T-helper 1 cell (primary cell): Measurements from ENCODE around the gene UNC13D.
"Not testable (repeated sequence)": the region's sequence is repeated elsewhere in the genome, so short reads cannot be mapped to it uniquely, and the experiment has no call there.

Experiments used
- DNase-seq, 5 donors: peaks; one replicate each; pipeline ENCODE4 v3.0.0-alpha.2; 2012 to 2020
- total RNA-seq, 4 donors: gene quantifications; one replicate each; lab custom pipeline; 2026; lab: John Stamatoyannopoulos, UW

Gene UNC13D
- 147 to 180 (median 165) reads per million in 4 donors for total RNA-seq

GRCh38 chr17:75843577-75844529 is at the start of gene UNC13D:
UNC13D (minus strand) TSS chr17:75844404; CDS start chr17:75844337, 67 bp downstream.
- DNase-seq: peak; percentile 40 to 71 (median 53)

DNA sequence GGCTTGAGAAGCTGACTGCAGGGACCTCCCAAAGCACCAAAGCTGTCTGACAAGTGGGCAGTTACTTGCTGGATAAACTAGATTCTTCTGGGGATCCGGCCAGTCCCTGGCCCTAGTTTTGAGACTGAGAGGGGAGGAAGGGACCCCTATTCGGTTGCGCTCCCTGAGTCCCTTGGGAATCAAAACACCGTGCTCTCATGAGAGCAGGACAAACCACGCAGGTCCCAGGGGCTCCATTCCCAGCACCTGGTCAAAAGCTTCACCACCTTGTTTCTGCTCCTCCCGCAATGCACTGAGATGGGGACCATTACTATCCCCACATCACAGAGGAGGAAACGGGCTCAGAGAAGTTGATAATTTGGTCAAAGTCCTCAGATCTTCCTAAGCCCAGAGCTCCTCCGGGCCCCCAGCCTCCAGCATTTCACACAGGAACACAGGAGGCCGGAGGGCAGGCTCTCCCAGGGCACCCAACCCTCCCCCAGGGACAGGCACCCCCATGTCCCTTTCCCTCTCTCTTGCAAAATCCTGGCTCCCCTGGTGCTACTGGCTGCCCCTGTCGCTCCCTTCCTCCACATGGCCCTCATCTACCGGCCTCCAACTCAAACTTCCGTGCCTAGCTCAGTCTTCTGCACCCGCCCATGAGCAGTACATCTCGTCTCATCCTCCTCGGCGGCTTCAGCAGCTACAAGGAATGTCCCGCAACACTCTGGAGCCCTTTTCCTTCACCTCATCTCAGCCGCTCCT is 49.3 kb upstream of the UNC13D start:
- no peak for DNase-seq

GRCh38 chr17:75892556-75893224 is 48.5 kb upstream of the UNC13D start:
- no peak for DNase-seq

DNA sequence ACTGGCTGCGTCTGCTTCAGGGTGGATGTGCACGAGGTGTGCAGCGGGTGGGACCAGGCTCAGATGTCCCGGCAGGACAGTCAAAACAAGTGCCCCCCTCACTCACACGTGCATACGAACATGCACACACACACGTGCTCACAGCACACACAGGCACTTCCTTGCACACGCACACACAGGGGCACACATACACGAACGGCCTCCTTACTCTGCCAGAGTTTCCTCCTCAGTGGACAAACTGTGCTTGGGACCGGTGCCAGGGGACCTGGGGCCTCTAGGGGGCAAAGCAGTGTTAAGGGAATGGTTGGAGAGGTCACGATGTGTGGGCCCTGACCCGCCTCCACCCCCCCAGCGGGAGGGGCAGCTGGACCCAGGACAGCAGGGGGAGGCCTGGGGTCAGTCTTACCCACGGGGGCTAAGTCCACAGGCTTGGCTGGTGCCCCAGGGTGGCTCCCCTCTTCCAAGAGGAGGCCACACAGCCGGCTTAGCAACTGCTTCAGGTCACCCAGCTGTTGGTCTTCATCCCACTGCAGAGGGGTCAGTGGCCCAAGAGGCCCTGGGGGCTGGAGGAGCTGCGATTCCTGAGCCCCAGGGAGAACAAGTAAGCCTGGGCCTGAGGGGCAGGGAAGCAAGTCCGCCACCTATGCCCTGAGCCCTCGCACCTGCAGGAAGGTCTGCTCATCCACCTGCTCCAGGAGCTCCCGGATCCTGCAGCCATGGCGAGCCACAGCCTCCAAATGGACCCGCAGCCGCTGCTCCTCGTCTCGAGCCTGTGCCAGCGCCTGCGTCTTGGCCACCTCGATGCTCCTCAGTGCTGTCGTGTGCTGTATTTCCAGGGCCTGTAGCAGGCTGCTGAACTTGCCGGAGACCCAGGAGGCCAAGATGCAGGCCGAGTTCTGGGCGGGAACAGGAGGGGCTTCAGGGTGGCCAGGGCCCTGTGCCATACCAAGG is 47.7 kb upstream of the UNC13D start:
- DNase-seq: no peak

- DNase-seq: no peak
These were observed 46.9 kb upstream of the UNC13D start for GRCh38 chr17:75891022-75891604.

GRCh38 chr17:75889454-75889853 is 45.2 kb upstream of the UNC13D start:
- DNase-seq: no peak

GRCh38 chr17:75888484-75888883 is 44.3 kb upstream of the UNC13D start:
- DNase-seq: no peak

- not testable (repeated sequence) for DNase-seq
These were observed 41.7 kb upstream of the UNC13D start for GRCh38 chr17:75885860-75886259.

GRCh38 chr17:75885431-75885830 is 41.2 kb upstream of the UNC13D start:
- DNase-seq: no peak

- no peak for DNase-seq
These were observed 37.7 kb upstream of the UNC13D start for GRCh38 chr17:75881678-75882454.

GRCh38 chr17:75880266-75880665 is 36.1 kb upstream of the UNC13D start:
- no peak for DNase-seq

DNA sequence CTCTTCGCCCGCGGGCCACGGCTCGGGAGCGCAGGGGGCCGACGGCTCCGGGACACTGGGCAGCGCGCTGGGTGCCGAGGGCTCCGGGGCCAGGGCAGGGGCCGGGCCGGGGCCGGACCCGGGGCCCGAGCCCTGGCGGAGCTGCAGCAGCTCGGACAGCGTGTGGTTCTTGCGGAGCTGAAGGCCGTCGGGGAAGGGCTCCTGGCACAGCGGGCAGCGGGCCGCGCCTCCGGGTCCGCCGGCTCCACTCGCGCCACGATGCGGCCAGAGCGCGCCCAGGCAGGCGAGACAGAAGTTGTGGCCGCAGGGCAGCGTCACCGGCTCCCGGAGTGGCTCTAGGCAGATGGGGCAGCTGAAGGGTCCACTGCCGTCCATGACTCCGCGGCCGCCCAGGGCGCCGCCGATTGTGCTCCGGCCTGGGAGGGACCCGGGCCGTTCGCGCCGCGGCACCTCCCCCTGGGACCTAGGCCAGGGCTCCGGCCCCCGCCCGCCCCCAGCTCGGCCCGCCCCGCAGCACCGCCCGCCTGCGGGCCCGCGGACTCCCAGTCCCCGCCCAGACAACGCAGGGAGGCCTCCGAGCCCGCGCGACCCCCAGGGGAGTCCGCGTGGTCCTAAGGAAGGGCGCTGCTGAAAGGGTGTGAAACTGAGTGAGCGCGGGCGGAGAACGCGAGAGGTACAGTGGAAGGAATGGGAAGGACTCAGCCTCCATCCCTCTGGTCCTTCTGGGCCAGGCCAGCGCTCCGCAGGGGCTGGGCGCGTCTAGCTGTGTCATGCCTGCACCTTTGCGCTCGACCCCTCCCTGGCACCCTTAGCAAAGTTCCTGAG is 34.2 kb upstream of the UNC13D start, which contains the start of gene TRIM47:
Gene TRIM47 (minus strand): TSS at position 408 of the 825 bp plus-strand sequence. CDS start 33 bp downstream, at position 375.
- no peak for DNase-seq

DNA sequence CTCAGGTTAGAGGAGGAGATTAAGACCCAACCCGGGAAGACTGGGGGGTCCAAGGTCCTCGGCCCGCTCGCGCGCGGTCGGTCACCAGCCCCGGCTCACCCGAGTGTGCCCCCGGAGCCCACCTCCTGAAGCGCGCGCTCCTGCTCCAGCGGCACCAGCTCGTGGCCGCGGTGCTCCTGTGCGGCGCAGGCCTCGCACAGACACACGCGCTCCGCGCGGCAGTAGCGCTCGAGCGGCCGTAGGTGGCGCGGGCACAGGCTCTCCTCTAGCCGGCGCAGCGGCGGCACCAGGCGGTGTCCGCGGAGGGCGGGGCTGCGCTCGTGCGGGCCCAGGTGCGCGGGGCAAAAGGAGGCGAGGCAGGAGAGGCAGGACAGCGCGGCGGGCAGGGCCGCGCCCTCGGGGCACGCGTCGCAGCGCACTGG is 33.6 kb upstream of the UNC13D start:
- DNase-seq: peak; percentile 55 to 81 (median 65)

DNA sequence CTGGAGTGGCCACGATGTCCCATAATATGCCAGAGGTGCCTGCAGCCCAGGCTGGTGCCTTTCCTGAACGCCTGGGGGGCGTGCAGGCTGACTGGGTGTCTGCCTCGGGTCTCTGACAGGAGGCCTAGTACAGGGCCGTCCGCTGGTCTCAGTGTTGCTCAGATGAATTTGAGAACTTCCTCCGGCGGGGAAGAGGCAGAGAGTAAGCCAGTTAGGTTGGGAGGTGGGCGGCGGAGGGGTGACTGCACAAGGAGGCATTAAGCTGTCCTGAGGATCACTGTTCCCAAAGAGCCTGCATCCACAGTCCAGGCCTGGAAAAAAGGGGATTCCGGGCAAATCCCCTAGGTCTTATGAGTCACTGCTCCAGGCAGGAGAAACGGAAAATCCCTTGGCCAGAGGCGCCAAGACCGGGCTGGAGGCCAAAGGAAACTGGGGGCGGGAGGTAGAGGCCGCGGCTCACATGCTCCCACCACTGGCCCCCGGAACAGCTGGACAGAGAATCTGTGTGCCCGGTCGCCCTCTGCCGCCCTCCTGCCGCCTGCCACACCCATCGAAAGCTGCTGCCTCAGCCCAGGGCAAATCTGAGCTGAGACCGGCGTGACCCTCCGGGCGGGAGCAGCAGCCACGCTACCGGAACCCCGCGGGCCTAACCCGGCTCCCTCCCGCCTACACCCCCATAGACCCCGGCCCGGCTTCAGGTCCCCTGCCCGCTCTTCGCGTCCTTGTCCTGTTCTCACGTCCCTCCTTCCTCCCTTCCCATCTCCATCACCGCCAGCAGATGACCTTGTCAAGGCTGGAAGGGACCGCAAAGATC is 32.9 kb upstream of the UNC13D start:
- peak in 1 of 5 donors; percentile 34 for DNase-seq

GRCh38 chr17:75876190-75876937 is 32.2 kb upstream of the UNC13D start:
- peak; percentile 52 to 84 (median 60) for DNase-seq

DNA sequence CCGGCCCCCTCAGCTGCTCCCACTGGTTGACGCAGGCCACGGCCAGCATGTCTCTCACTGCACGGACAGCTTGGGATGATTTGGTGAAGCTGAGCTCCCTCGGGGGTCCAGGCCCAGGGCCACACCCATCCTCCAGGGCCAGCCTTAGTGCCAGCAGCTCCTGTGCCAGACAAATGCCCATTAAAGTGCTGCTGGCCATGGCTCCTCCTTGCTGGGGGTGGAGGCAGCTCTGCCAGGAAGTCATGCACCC is 31.7 kb upstream of the UNC13D start:
- no peak for DNase-seq

DNA sequence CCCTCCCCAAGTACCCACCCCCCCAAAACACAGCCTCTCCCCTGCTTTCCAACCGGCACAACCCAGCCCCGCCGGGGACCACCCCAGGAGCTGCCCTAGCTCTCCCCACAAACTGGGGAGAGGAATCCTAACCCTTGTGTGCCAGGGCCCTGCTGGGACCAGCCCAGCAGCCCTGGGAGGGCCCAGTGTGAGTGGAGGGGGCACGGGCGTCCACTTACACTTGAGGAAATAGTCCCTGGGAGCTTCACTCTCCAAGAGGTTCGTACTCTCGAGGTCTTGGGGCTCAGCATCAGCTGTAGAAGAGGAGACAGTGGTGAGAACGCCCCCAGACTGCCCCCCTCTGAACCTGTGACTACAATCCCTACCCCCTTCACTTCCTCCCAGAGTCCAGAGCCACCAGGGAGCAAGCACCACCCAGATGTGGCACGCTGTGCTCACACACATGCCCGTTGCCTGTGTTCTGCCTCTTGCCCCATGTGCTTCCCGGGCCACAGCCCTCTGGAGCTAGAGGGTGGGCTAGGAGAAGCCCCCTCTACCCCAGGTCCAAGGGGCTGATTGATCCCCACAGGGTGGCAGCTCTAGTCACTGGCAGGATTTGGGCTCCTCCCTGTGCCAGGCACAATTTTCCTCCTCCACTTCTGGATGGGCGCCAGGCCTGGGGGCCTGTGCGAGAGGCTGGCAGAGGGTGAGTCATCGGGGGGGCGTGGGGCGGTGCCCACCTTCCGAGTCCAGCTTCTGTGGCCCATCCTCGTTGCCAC is 31.2 kb upstream of the UNC13D start:
- DNase-seq: no peak
